Measurements from ENCODE around the gene ETF1. TPM values are rescaled to one million over a fixed set of nuclear protein-coding genes. Genes with fewer than 3 reads are reported as not detected.

The ETF1 gene
- total RNA-seq, 1 experiment from 2014 or later = 179 TPM

- peaks cover 43% of the 10 kb centered on the region for H3K4me1 Mint-ChIP-seq (ENCODE audit: low read depth, unreplicated experiment)
These were observed 73.3 kb downstream of the ETF1 start for GRCh38 chr5:138469540-138470321.

GRCh38 chr5:138468966-138469539 is 74.0 kb downstream of the ETF1 start:
- no peak for TF ChIP-seq CTCF (IDR thresholded peaks at IDR 0.05; ENCODE audit: insufficient read depth in 1 of 2, low read depth in 1 of 2, low read length in 1 of 2, severe bottlenecking in 1 of 2, unreplicated experiment in 1 of 2)
- Histone ChIP-seq H3K36me3 (ENCODE audit: control insufficient read depth, insufficient read depth, low read length) (peaks cover 9% of the 10 kb centered on the region), H3K9me3 (no peaks in the 10 kb centered on the region), H3K4me3 (ENCODE audit: low read depth, low read length) (no peak overlapping the region), H3K27me3 (replicated peaks; ENCODE audit: control insufficient read depth, insufficient read depth, low read length) (no peaks in the 10 kb centered on the region), H3K4me1 (peaks cover 10% of the 10 kb centered on the region)
- no TSS peak for BruUV-seq (replicated peaks)
- peak overlapping the region; percentile 73 for H3K4me3 Mint-ChIP-seq (ENCODE audit: unreplicated experiment)
- H3K27ac Mint-ChIP-seq (ENCODE audit: unreplicated experiment) = peak overlapping the region; percentile 96
- DNase-seq = no peak
- ChIA-PET CTCF (no interaction called here), POLR2A (no interaction called here)
- peaks cover 6% of the 10 kb centered on the region for H3K27me3 Mint-ChIP-seq (ENCODE audit: insufficient read depth, unreplicated experiment)
- H3K9me3 Mint-ChIP-seq (ENCODE audit: unreplicated experiment) = no peaks in the 10 kb centered on the region
- H3K36me3 Mint-ChIP-seq (ENCODE audit: insufficient read depth, unreplicated experiment) = peaks cover 98% of the 10 kb centered on the region
- intact Hi-C loops (cut with micrococcal nuclease; ENCODE audit: unreplicated experiment) = no loop called here
- H3K4me1 Mint-ChIP-seq (ENCODE audit: low read depth, unreplicated experiment) = peaks cover 43% of the 10 kb centered on the region

More at GRCh38 chr5:138469540-138470321, 73.3 kb downstream of the ETF1 start:
- Mint-ChIP-seq H3K27ac (ENCODE audit: unreplicated experiment) (peak overlapping the region; percentile 88), H3K27me3 (ENCODE audit: insufficient read depth, unreplicated experiment) (peaks cover 6% of the 10 kb centered on the region), H3K4me3 (ENCODE audit: unreplicated experiment) (peak overlapping the region; percentile 54), H3K9me3 (ENCODE audit: unreplicated experiment) (no peaks in the 10 kb centered on the region), H3K36me3 (ENCODE audit: insufficient read depth, unreplicated experiment) (peaks cover 97% of the 10 kb centered on the region)
- H3K27me3 ChIP-seq (replicated peaks; ENCODE audit: control insufficient read depth, insufficient read depth, low read length) = no peaks in the 10 kb centered on the region
- TF ChIP-seq CTCF (IDR thresholded peaks at IDR 0.05; ENCODE audit: insufficient read depth in 1 of 2, low read depth in 1 of 2, low read length in 1 of 2, severe bottlenecking in 1 of 2, unreplicated experiment in 1 of 2) = no peak
- ChIA-PET POLR2A (interaction anchor here (0.5 kb wide), 1 partner anchor 30 kb away, joined by 10 read pairs; no protein-coding TSS in a partner anchor), CTCF (no interaction called here)
- peaks cover 10% of the 10 kb centered on the region for H3K4me1 ChIP-seq
- H3K9me3 ChIP-seq = no peaks in the 10 kb centered on the region
- intact Hi-C loops (cut with micrococcal nuclease; ENCODE audit: unreplicated experiment) = no loop called here
- peaks cover 9% of the 10 kb centered on the region for H3K36me3 ChIP-seq (ENCODE audit: control insufficient read depth, insufficient read depth, low read length)
- no TSS peak for BruUV-seq (replicated peaks)
- DNase-seq = peak; percentile 82 to 84
- no peak overlapping the region for H3K4me3 ChIP-seq (ENCODE audit: low read depth, low read length)

GRCh38 chr5:138468133-138468965 is 74.7 kb downstream of the ETF1 start:
- ChIA-PET CTCF (no interaction called here), POLR2A (no interaction called here)
- H3K4me3 ChIP-seq (ENCODE audit: low read depth, low read length) = no peak overlapping the region
- peaks cover 10% of the 10 kb centered on the region for H3K4me1 ChIP-seq
- no peaks in the 10 kb centered on the region for H3K9me3 ChIP-seq
- H3K4me1 Mint-ChIP-seq (ENCODE audit: low read depth, unreplicated experiment) = peaks cover 43% of the 10 kb centered on the region
- BruUV-seq (replicated peaks) = no TSS peak
- peaks cover 9% of the 10 kb centered on the region for H3K36me3 ChIP-seq (ENCODE audit: control insufficient read depth, insufficient read depth, low read length)
- TF ChIP-seq CTCF (IDR thresholded peaks at IDR 0.05; ENCODE audit: insufficient read depth in 1 of 2, low read depth in 1 of 2, low read length in 1 of 2, severe bottlenecking in 1 of 2, unreplicated experiment in 1 of 2) = no peak
- H3K4me3 Mint-ChIP-seq (ENCODE audit: unreplicated experiment) = peak overlapping the region; percentile 73
- H3K9me3 Mint-ChIP-seq (ENCODE audit: unreplicated experiment) = no peaks in the 10 kb centered on the region
- H3K36me3 Mint-ChIP-seq (ENCODE audit: insufficient read depth, unreplicated experiment) = peaks cover 97% of the 10 kb centered on the region
- intact Hi-C loops (cut with micrococcal nuclease; ENCODE audit: unreplicated experiment) = no loop called here
- no peaks in the 10 kb centered on the region for H3K27me3 ChIP-seq (replicated peaks; ENCODE audit: control insufficient read depth, insufficient read depth, low read length)
- peaks cover 6% of the 10 kb centered on the region for H3K27me3 Mint-ChIP-seq (ENCODE audit: insufficient read depth, unreplicated experiment)
- H3K27ac Mint-ChIP-seq (ENCODE audit: unreplicated experiment) = peak overlapping the region; percentile 96
- peak; percentile 38 to 42 for DNase-seq

All from Caco-2 (cell line).